ENCODE results near the gene TMA7. TPM values are rescaled to one million over a fixed set of nuclear protein-coding genes. Genes with fewer than 3 reads are reported as not detected.

Gene TMA7
- total and polyA plus RNA-seq, 2 of the 13 experiments (the other 11 are each of a cell fraction or from before 2014, with no cell fraction given) = 100 to 486 TPM

DNA sequence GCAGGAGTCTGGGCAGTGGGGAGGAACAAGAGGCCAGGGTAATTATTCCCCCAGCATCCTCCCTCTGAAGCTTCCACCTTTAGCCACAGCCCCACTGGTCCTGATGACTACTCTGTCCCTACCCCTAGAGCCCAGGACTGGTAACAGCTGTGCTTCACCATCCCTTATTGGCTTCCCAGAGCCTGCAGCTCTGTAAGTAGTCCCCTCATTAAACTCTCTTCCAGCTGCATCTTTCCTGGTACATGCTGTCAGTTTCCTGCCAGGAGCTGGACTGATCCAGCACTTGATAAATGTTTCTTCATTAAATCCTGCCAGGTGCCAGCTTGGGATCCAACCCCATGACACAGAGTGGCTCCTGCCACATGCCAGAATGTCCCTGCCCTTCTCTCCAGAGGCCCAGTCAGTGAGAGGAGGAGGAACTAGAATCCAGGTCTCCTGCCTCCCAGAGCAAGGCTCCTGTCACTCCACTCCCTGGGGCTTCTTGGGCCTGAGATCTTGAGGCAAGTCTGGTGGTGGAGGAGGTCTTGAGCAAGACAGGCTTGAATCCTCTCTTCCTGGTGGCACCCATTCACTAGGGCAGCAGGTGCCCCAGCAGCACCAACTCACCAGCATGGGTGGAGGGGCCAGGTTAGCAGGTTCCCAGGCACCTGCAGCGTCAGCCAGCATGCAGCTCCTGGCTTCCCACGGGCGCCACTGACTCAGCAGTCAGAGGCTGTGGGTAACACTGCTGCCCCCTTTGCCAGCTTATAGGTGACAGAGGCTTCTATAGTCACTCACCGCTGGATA is 40.5 kb upstream of the TMA7 start (continued):
- TF ChIP-seq RAD51 (IDR thresholded peaks at IDR 0.05; ENCODE audit: borderline replicate concordance) (no peak), ZNF335 (CRISPR knock-in tag; IDR thresholded peaks at IDR 0.05) (no peak), TBX2 (CRISPR knock-in tag; IDR thresholded peaks at IDR 0.05; ENCODE audit: borderline replicate concordance) (no peak), SOX6 (IDR thresholded peaks at IDR 0.05) (no peak), SOX6 (CRISPR knock-in tag; IDR thresholded peaks at IDR 0.05) (0 out of 2 replicates have a peak, but pooled peaks have one; percentile 22), RBFOX2 (IDR thresholded peaks at IDR 0.05; ENCODE audit: low read depth, low read length) (peak; percentile 33; the same call in 1 of the 2 replicates), ARNT2 (CRISPR knock-in tag; IDR thresholded peaks at IDR 0.05; ENCODE audit: low read depth) (no peak), PCBP1 (IDR thresholded peaks at IDR 0.05; ENCODE audit: borderline replicate concordance, low read depth, low read length) (no peak), MTA3 (CRISPR knock-in tag; IDR thresholded peaks at IDR 0.05) (no peak), ELK4 (CRISPR knock-in tag; IDR thresholded peaks at IDR 0.05; ENCODE audit: borderline replicate concordance) (no peak), AKAP8 (CRISPR knock-in tag; IDR thresholded peaks at IDR 0.05) (peak; percentile 43; the same call in 1 of the 2 replicates), ATF2 (CRISPR knock-in tag; IDR thresholded peaks at IDR 0.05) (no peak), MYPOP (CRISPR knock-in tag; IDR thresholded peaks at IDR 0.05) (no peak), RNF219 (CRISPR knock-in tag; IDR thresholded peaks at IDR 0.05) (no peak)
- TF ChIP-seq, protein P1, sequence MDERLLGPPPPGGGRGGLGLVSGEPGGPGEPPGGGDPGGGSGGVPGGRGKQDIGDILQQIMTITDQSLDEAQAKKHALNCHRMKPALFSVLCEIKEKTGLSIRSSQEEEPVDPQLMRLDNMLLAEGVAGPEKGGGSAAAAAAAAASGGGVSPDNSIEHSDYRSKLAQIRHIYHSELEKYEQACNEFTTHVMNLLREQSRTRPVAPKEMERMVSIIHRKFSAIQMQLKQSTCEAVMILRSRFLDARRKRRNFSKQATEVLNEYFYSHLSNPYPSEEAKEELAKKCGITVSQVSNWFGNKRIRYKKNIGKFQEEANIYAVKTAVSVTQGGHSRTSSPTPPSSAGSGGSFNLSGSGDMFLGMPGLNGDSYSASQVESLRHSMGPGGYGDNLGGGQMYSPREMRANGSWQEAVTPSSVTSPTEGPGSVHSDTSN (CRISPR knock-in tag; IDR thresholded peaks at IDR 0.05) = no peak
